K562 (cell line): ENCODE measurements around the gene UQCRFS1. TPM values are rescaled to one million over a fixed set of nuclear protein-coding genes. Genes with fewer than 3 reads are reported as not detected.

Experiments
- ATAC-seq: fragments of 200-7000 bp; cut with Tn5 transposase; 3 replicates; pipeline ENCODE4 v1.9.1; 2020; ENCODE audit warnings: moderate library complexity
- BruUV-seq: library from RNA; stranded (reverse); fragments of 400-500 nt; replicated peaks from 2 replicates; lab custom pipeline; 2021; lab: Mats Ljungman, UMichigan
- CTCF ChIA-PET: fragments of 300-600 bp; formaldehyde crosslinking; extraction: SDS; loops from one replicate; lab custom pipeline; 2021; ENCODE audit warnings: low intra/inter-chr PET ratio; lab: Yijun Ruan, JAX
- POLR2A ChIA-PET: fragments of 300-600, 350-650 bp; sonication (Branson Sonifier 250); formaldehyde crosslinking; extraction: SDS; loops from one replicate; lab custom pipeline; 2021; ENCODE audit warnings: antibody characterized with exemption, inconsistent platforms; lab: Yijun Ruan, JAX
- DNase-seq, 4 experiments: peaks; one replicate each; pipeline versions ENCODE4 v3.0.0 to v3.0.0-alpha.2; 2011 to 2018; ENCODE audit warnings: low spot score in 3 of 4, mixed read lengths in 3 of 4; ENCODE audit errors: extremely low read depth in 1 of 4
- FAIRE-seq: peaks from 2 replicates; lab custom pipeline; 2011; peaks lifted over from hg19 to GRCh38; lab: Jason Lieb, UNC
- H2AFZ ChIP-seq: 2 replicates; pipeline ENCODE4 v1.6.0; 2011; ENCODE audit warnings: low read depth, low read length, control low read depth, inconsistent platforms
- H3K27ac ChIP-seq: fragments of 200-600 bp; 3 replicates; pipeline ENCODE4 v1.8.0; 2011; ENCODE audit warnings: low read depth, mild to moderate bottlenecking, control low read depth, inconsistent platforms, low read length, moderate library complexity, mixed read lengths; ENCODE audit errors: extremely low read depth
- H3K27me3 ChIP-seq, 2 experiments: fragments of 300-600 bp in 1 of 2; 2 replicates in 1 of 2; 3 replicates in 1 of 2; pipeline versions ENCODE4 v1.6.0 to v1.8.0; 2011; ENCODE audit warnings: inconsistent platforms in 2 of 2, low read length in 2 of 2, mild to moderate bottlenecking in 1 of 2, mixed read lengths in 1 of 2, moderate library complexity in 1 of 2; ENCODE audit not compliant: control insufficient read depth in 2 of 2, insufficient read depth in 2 of 2
- H3K36me3 ChIP-seq: fragments of 300-600 bp; 3 replicates; pipeline ENCODE4 v1.8.0; 2011; ENCODE audit warnings: mild to moderate bottlenecking, low read length, inconsistent platforms; ENCODE audit not compliant: control insufficient read depth, insufficient read depth
- H3K4me1 ChIP-seq, 2 experiments: fragments of 200-600 bp in 1 of 2; replicated peaks in 1 of 2; 2 replicates in 1 of 2; 3 replicates in 1 of 2; pipeline versions ENCODE4 v1.5.1 to v1.8.0; 2011; ENCODE audit warnings: inconsistent platforms in 2 of 2, low read length in 2 of 2, mild to moderate bottlenecking in 1 of 2, mixed read lengths in 1 of 2, moderate library complexity in 1 of 2; ENCODE audit not compliant: control insufficient read depth in 2 of 2, insufficient read depth in 2 of 2
- H3K4me2 ChIP-seq: 2 replicates; pipeline ENCODE4 v1.6.1; 2011; ENCODE audit warnings: low read length, control low read depth, inconsistent platforms, mixed read lengths; ENCODE audit not compliant: insufficient read depth
- H3K4me3 ChIP-seq: fragments of 200-600 bp; sonication (generic), shearing (Covaris generic); 2 replicates; pipeline ENCODE4 v1.5.1; 2016; ENCODE audit warnings: control low read depth, inconsistent platforms
- H3K79me2 ChIP-seq: fragments of 200-600 bp; 3 replicates; pipeline ENCODE4 v1.8.0; 2011; ENCODE audit warnings: low read length, inconsistent platforms; ENCODE audit not compliant: control insufficient read depth, insufficient read depth
- H3K9ac ChIP-seq, 2 experiments: 2 replicates each; pipeline versions ENCODE4 v1.6.0 to v1.6.1; 2011; ENCODE audit warnings: low read depth in 2 of 2, low read length in 2 of 2, control low read depth in 1 of 2, inconsistent platforms in 1 of 2, mild to moderate bottlenecking in 1 of 2, mixed read lengths in 1 of 2; ENCODE audit not compliant: insufficient read depth in 1 of 2
- H3K9me1 ChIP-seq: one replicate; pipeline ENCODE4 v1.6.0; 2011; ENCODE audit warnings: inconsistent platforms, mild to moderate bottlenecking, low read length, moderate library complexity; ENCODE audit not compliant: control insufficient read depth, insufficient read depth
- H3K9me3 ChIP-seq: replicated peaks from 2 replicates; pipeline ENCODE4 v1.5.1; 2011; ENCODE audit warnings: low read depth, low read length, inconsistent platforms; ENCODE audit not compliant: control insufficient read depth, insufficient read depth
- H4K20me1 ChIP-seq: replicated peaks from 2 replicates; pipeline ENCODE4 v1.6.1; 2011; ENCODE audit warnings: low read length, inconsistent platforms, mixed read lengths; ENCODE audit not compliant: control insufficient read depth, insufficient read depth
- ATF1 ChIP-seq, 2 experiments: fragments of 450-650 bp in 1 of 2; IDR thresholded peaks; 2 replicates each; pipeline ENCODE4 v1.6.1; 2016; ENCODE audit warnings: missing compliant biosample characterization in 1 of 2, missing genetic modification characterization in 1 of 2
- CHD4 ChIP-seq: fragments of 200-600 bp; sonication (generic); IDR thresholded peaks from 3 replicates; pipeline ENCODE4 v1.6.1; 2012; ENCODE audit warnings: low read depth, mild to moderate bottlenecking, mixed read lengths, low read length, inconsistent platforms; ENCODE audit not compliant: insufficient read depth, insufficient replicate concordance, poor library complexity, severe bottlenecking
- HCFC1 ChIP-seq: IDR thresholded peaks from 2 replicates; pipeline ENCODE4 v1.6.1; 2012; ENCODE audit warnings: low read depth, low read length, improper control_type of control experiment
- HLTF ChIP-seq: fragments of 450-650 bp; IDR thresholded peaks from 2 replicates; pipeline ENCODE4 v1.6.1; 2016
- MTA1 ChIP-seq: fragments of 450-650 bp; IDR thresholded peaks from 2 replicates; pipeline ENCODE4 v1.6.1; 2017; ENCODE audit warnings: borderline replicate concordance
- REST ChIP-seq, 2 experiments: fragments of 450-650 bp; formaldehyde crosslinking in 1 of 2; IDR thresholded peaks; 2 replicates each; pipeline versions ENCODE4 v1.4.0 to v1.6.1; 2014 to 2020; ENCODE audit warnings: mild to moderate bottlenecking in 2 of 2, borderline replicate concordance in 1 of 2, low read depth in 1 of 2
- SMAD4 ChIP-seq: fragments of 250-450 bp; sonication (Bioruptor Pico); conservative IDR thresholded peaks from 2 replicates; pipeline ENCODE4 v1.8.0; 2021; ENCODE audit warnings: inconsistent platforms, mild to moderate bottlenecking, moderate library complexity
- TGIF2 ChIP-seq: sonication (generic); formaldehyde crosslinking; IDR thresholded peaks from 2 replicates; pipeline ENCODE4 v1.8.1; 2022; ENCODE audit warnings: mild to moderate bottlenecking, missing genetic modification reagents, moderate library complexity
- ZEB2 ChIP-seq: fragments of 450-650 bp; IDR thresholded peaks from 2 replicates; pipeline ENCODE4 v1.6.1; 2016
- ZNF444 ChIP-seq: fragments of 250-450 bp; sonication (Bioruptor Pico); IDR thresholded peaks from 2 replicates; pipeline ENCODE4 v1.4.0; 2020; ENCODE audit warnings: mild to moderate bottlenecking, moderate library complexity
- ZNF668 ChIP-seq: fragments of 250-450 bp; sonication (Bioruptor Pico); IDR thresholded peaks from 2 replicates; pipeline ENCODE4 v1.8.0; 2022; ENCODE audit warnings: mild to moderate bottlenecking, inconsistent platforms
- ZNF707 ChIP-seq: fragments of 250-450 bp; sonication (Bioruptor Pico); conservative IDR thresholded peaks from 2 replicates; pipeline ENCODE4 v1.8.0; 2022; ENCODE audit warnings: inconsistent platforms, mild to moderate bottlenecking, moderate library complexity
- WGBS: fragments of 100-300 bp; shearing (Covaris generic); methylation state at CpG from one replicate; pipeline ENCODE4 v1.1.6; 2016; ENCODE audit warnings: low coverage, mixed read lengths; ENCODE audit not compliant: insufficient coverage; ENCODE audit errors: missing lambda C conversion rate; 5-methylcytosine and 5-hydroxymethylcytosine counted together
- in situ Hi-C: fragments of 300-500 bp; cut with MboI; formaldehyde crosslinking; loops from 4 replicates; pipeline ENCODE4 v1.15.0; 2018; ENCODE audit warnings: inconsistent platforms, mixed read lengths
- intact Hi-C: fragments of 100-400 bp; cut with micrococcal nuclease; formaldehyde crosslinking; loops from 2 replicates; pipeline ENCODE4 v1.14.2; 2022
- polyA plus RNA-seq, 8 experiments: library from polyadenylated mRNA; depleted of rRNA in 4 of 8; stranded (reverse) in 5 of 8; unstranded in 3 of 8; fragments of >200 nt; fragmentation: Nextera tagmentation in 2 of 8; fragmentation: Illumina TruSeq in 1 of 8; extraction: Ambion mirVana in 2 of 8; extraction: Trizol in 1 of 8; gene quantifications; 2 replicates each; pipeline versions ENCODE4 v1.2.1 to v1.2.3, GENCODE V29; 2011 to 2014; ENCODE audit warnings: inconsistent platforms in 1 of 8, missing spikeins in 1 of 8
- total RNA-seq, 7 experiments: library from RNA; depleted of rRNA in 6 of 7; stranded (reverse); fragments of >200 nt in 6 of 7; fragmentation: Illumina TruSeq in 2 of 7; extraction: Trizol in 2 of 7; gene quantifications; 2 replicates each; pipeline versions ENCODE4 v1.2.1 to v1.2.3, GENCODE V29; 2011 to 2021; ENCODE audit warnings: low replicate concordance in 1 of 7

Gene UQCRFS1
- total and polyA plus RNA-seq, 9 of the 15 experiments (the other 6 are each of a cell fraction or from before 2014, with no cell fraction given) = 10.8 to 110 (median 64.7) TPM

DNA sequence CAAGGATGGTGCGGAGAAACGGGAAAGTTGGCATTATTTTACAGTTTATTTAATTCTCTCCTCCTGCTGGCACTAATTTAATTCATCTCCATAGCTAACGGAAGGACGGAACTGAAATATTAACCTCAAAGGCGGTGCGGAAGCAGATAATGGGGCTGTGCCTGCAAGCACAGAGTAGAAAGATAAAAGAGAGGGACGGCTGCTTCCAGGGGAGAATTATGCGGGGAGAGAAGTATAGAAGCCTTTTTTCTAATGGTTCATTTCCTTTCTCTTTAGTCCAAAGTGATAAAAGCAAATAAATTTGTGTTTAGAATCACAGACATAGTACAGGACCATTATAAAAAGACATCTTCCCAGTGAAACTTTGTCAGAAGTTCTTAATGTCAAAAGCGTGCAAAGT lies 34.5 kb upstream of the UQCRFS1 start:
- Histone ChIP-seq H3K4me2 (no peak overlapping the region), H4K20me1 (no peaks in the 10 kb centered on the region), H3K4me3 (no peak overlapping the region), H3K79me2 (no peaks in the 10 kb centered on the region), H3K4me1 (no peaks in the 10 kb centered on the region), H3K36me3 (no peaks in the 10 kb centered on the region), H3K27ac (no peak overlapping the region), H3K9ac (no peak overlapping the region), H2AFZ (no peak overlapping the region), H3K27me3 (peaks cover 14 to 38% of the 10 kb centered on the region in 2 experiments), H3K9me1 (no peaks in the 10 kb centered on the region), H3K9me3 (no peaks in the 10 kb centered on the region)
- in situ Hi-C loops (no loop called here), intact Hi-C loops (loop anchor here (10.0 kb wide), 1 partner anchor 83 kb away; no protein-coding TSS in a partner anchor)
- WGBS = 5% methylated on average over 9 of the region's 9 CpGs
- no TSS peak for BruUV-seq
- no peak for FAIRE-seq
- CTCF ChIA-PET = no interaction called here
- TF ChIP-seq ZNF444 (CRISPR knock-in tag) (no peak), TGIF2 (CRISPR knock-in tag) (no peak), HLTF (no peak), CHD4 (no peak), ZEB2 (no peak), MTA1 (no peak), ATF1 (CRISPR knock-in tag; IDR thresholded peaks at IDR 0.05) (no peak), ATF1 (tag; IDR thresholded peaks at IDR 0.05) (no peak), ZNF668 (CRISPR knock-in tag) (no peak), SMAD4 (CRISPR knock-in tag) (no peak), REST (IDR thresholded peaks at IDR 0.05; ENCODE audit: borderline replicate concordance) (no peak), REST (CRISPR knock-in tag; IDR thresholded peaks at IDR 0.05; ENCODE audit: low read depth) (no peak), ZNF707 (CRISPR knock-in tag) (no peak), HCFC1 (no peak)
- DNase-seq = no peak
- ATAC-seq = no peak
- POLR2A ChIA-PET = interaction anchor here (0.6 kb wide), 2 partner anchors 115 to 755 kb away, joined by 3 read pairs; no protein-coding TSS in a partner anchor
